K562 (cell line): ENCODE measurements around the gene ZNF213. TPM values are rescaled to one million over a fixed set of nuclear protein-coding genes. Genes with fewer than 3 reads are reported as not detected.

ENCODE experiments used
- CBFB ChIP-seq: sonication (generic); formaldehyde crosslinking; IDR thresholded peaks from 2 replicates; pipeline ENCODE4 v1.4.0; 2020; ENCODE audit warnings: mild to moderate bottlenecking, missing genetic modification reagents
- DPF2 ChIP-seq: fragments of 450-650 bp; IDR thresholded peaks from 2 replicates; pipeline ENCODE4 v1.6.1; 2016
- EGR1 ChIP-seq: fragments of 450-650 bp; conservative IDR thresholded peaks from 2 replicates; pipeline ENCODE4 v1.6.1; 2017; ENCODE audit warnings: mild to moderate bottlenecking
- HNRNPLL ChIP-seq: fragments of 200-400 bp; formaldehyde crosslinking; IDR thresholded peaks from 2 replicates; pipeline ENCODE4 v1.6.1; 2017; ENCODE audit warnings: low read length, low read depth, mild to moderate bottlenecking; ENCODE audit not compliant: poor library complexity, severe bottlenecking
- KDM4B ChIP-seq, 2 experiments: fragments of 450-650 bp in 1 of 2; sonication (generic) in 1 of 2; IDR thresholded peaks; 2 replicates each; pipeline ENCODE4 v1.6.1; 2016 to 2017; ENCODE audit warnings: borderline replicate concordance in 2 of 2, antibody characterized with exemption in 1 of 2, low read depth in 1 of 2, mild to moderate bottlenecking in 1 of 2
- MLX ChIP-seq, 2 experiments: fragments of 450-650 bp in 1 of 2; sonication (generic) in 1 of 2; formaldehyde crosslinking; conservative IDR thresholded peaks; 2 replicates each; pipeline versions ENCODE4 v1.4.0 to v1.8.1; 2020 to 2022; ENCODE audit warnings: mild to moderate bottlenecking in 1 of 2, missing genetic modification reagents in 1 of 2
- PHTF2 ChIP-seq: fragments of 250-450 bp; sonication (Bioruptor Pico); IDR thresholded peaks from 2 replicates; pipeline ENCODE4 v1.5.0; 2021; ENCODE audit warnings: mild to moderate bottlenecking
- RBBP5 ChIP-seq: fragments of 200-600 bp; sonication (generic); IDR thresholded peaks from 2 replicates; pipeline ENCODE4 v1.6.1; 2012; ENCODE audit warnings: borderline replicate concordance, mild to moderate bottlenecking, low read length, control low read depth, inconsistent platforms; ENCODE audit not compliant: insufficient read depth, poor library complexity, severe bottlenecking
- RBM25 ChIP-seq: fragments of 200-400 bp; formaldehyde crosslinking; IDR thresholded peaks from 2 replicates; pipeline ENCODE4 v1.6.1; 2018; ENCODE audit warnings: low read length, low read depth, moderate library complexity; ENCODE audit not compliant: severe bottlenecking
- RFX5 ChIP-seq: IDR thresholded peaks from 2 replicates; pipeline ENCODE4 v1.6.1; 2011; ENCODE audit warnings: low read depth, mild to moderate bottlenecking, improper control_type of control experiment, low read length
- SMAD3 ChIP-seq: fragments of 450-650 bp; formaldehyde crosslinking; conservative IDR thresholded peaks from 2 replicates; pipeline ENCODE4 v1.4.0; 2020; ENCODE audit warnings: mild to moderate bottlenecking
- SRSF7 ChIP-seq: fragments of 200-400 bp; formaldehyde crosslinking; optimal IDR thresholded peaks from 2 replicates; pipeline ENCODE3; 2017; ENCODE audit warnings: mild to moderate bottlenecking, low read depth, low read length
- STAT5B ChIP-seq: fragments of 250-450 bp; sonication (Bioruptor Pico); IDR thresholded peaks from 2 replicates; pipeline ENCODE4 v1.8.0; 2021; ENCODE audit warnings: mild to moderate bottlenecking, inconsistent platforms
- TRIM28 ChIP-seq: fragments of 450-650 bp; IDR thresholded peaks from 2 replicates; pipeline ENCODE4 v1.6.1; 2017
- U2AF2 ChIP-seq: fragments of 200-400 bp; formaldehyde crosslinking; optimal IDR thresholded peaks from 2 replicates; pipeline ENCODE3; 2017; ENCODE audit warnings: low read depth, mild to moderate bottlenecking, low read length
- VEZF1 ChIP-seq: fragments of 200-800 bp; sonication (Bioruptor generic); IDR thresholded peaks from 2 replicates; pipeline ENCODE4 v1.6.1; 2017; ENCODE audit warnings: missing genetic modification characterization, missing compliant biosample characterization
- XRCC4 ChIP-seq: IDR thresholded peaks from one replicate; pipeline ENCODE4 v1.6.1; 2011; ENCODE audit not compliant: insufficient read depth, insufficient read length; ENCODE audit errors: extremely low read depth
- YY1 ChIP-seq, 3 experiments: IDR thresholded peaks; 2 replicates each; pipeline ENCODE4 v1.6.1; 2011; ENCODE audit warnings: low read length in 2 of 3, mild to moderate bottlenecking in 2 of 3, moderate library complexity in 2 of 3, borderline replicate concordance in 1 of 3, control low read depth in 1 of 3, low read depth in 1 of 3; ENCODE audit not compliant: insufficient read depth in 3 of 3, insufficient replicate concordance in 2 of 3, control insufficient read depth in 1 of 3, insufficient read length in 1 of 3; ENCODE audit errors: extremely low read depth in 1 of 3
- ZNF449 ChIP-seq: fragments of 250-450 bp; sonication (Bioruptor Pico); IDR thresholded peaks from 2 replicates; pipeline ENCODE4 v1.8.0; 2022; ENCODE audit warnings: moderate library complexity, mild to moderate bottlenecking, inconsistent platforms
- polyA plus RNA-seq, 8 experiments: library from polyadenylated mRNA; depleted of rRNA in 4 of 8; stranded (reverse) in 5 of 8; unstranded in 3 of 8; fragments of >200 nt; fragmentation: Nextera tagmentation in 2 of 8; fragmentation: Illumina TruSeq in 1 of 8; extraction: Ambion mirVana in 2 of 8; extraction: Trizol in 1 of 8; gene quantifications; 2 replicates each; pipeline versions ENCODE4 v1.2.1 to v1.2.3, GENCODE V29; 2011 to 2014; ENCODE audit warnings: inconsistent platforms in 1 of 8, missing spikeins in 1 of 8
- total RNA-seq, 7 experiments: library from RNA; depleted of rRNA in 6 of 7; stranded (reverse); fragments of >200 nt in 6 of 7; fragmentation: Illumina TruSeq in 2 of 7; extraction: Trizol in 2 of 7; gene quantifications; 2 replicates each; pipeline versions ENCODE4 v1.2.1 to v1.2.3, GENCODE V29; 2011 to 2021; ENCODE audit warnings: low replicate concordance in 1 of 7

The ZNF213 gene
- total and polyA plus RNA-seq, 9 of the 15 experiments (the other 6 are each of a cell fraction or from before 2014, with no cell fraction given) = 0.49 to 10.0 (median 1.8) TPM

- TF ChIP-seq YY1 (IDR thresholded peaks at IDR 0.05; ENCODE audit: borderline replicate concordance in 1 of 3, control insufficient read depth in 1 of 3, extremely low read depth in 1 of 3, insufficient read depth in 3 of 3, insufficient read length in 1 of 3, insufficient replicate concordance in 2 of 3, low read depth in 1 of 3, low read length in 2 of 3) (no peak), ZNF449 (CRISPR knock-in tag) (no peak), PHTF2 (no peak), RBBP5 (peak; percentile 60), VEZF1 (CRISPR knock-in tag) (no peak; the same call in 1 of the 2 replicates), U2AF2 (no peak), DPF2 (no peak), HNRNPLL (no peak), MLX (CRISPR knock-in tag; conservative IDR thresholded peaks at IDR 0.05) (no peak), XRCC4 (no peak), KDM4B (IDR thresholded peaks at IDR 0.05; ENCODE audit: borderline replicate concordance in 2 of 2, low read depth in 1 of 2) (no peak), STAT5B (CRISPR knock-in tag) (no peak), TRIM28 (no peak), EGR1 (0 out of 2 replicates have a peak, but pooled peaks have one; percentile 37), RBM25 (no peak), SMAD3 (no peak), SRSF7 (no peak), CBFB (peak; percentile 81), RFX5 (peak; percentile 53; the same call in 1 of the 2 replicates)
Measured at GRCh38 chr16:3182608-3183444, 48.0 kb downstream of the ZNF213 start (continued).
